Measurements from ENCODE around the gene LRRC8C.

DNA sequence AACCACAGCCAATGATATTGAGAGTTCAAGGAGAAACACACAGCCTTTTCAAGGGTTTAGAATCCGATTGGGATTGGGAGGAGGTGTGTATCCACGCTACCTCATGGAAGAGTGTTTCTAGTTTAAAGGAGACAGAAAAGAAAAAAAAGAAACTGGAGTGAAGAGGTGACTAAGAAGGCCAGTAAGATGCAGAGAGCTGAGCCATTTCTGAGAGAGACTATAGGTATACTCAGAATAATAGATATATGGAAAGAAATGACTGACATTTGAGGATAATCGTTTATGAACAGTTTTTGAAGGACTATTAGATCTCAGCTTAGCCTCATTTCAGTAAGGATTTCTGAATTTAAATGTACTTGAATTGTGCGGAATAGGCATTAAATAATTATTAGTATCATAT is 42.8 kb downstream of the LRRC8C start:
- TF ChIP-seq, protein P1, sequence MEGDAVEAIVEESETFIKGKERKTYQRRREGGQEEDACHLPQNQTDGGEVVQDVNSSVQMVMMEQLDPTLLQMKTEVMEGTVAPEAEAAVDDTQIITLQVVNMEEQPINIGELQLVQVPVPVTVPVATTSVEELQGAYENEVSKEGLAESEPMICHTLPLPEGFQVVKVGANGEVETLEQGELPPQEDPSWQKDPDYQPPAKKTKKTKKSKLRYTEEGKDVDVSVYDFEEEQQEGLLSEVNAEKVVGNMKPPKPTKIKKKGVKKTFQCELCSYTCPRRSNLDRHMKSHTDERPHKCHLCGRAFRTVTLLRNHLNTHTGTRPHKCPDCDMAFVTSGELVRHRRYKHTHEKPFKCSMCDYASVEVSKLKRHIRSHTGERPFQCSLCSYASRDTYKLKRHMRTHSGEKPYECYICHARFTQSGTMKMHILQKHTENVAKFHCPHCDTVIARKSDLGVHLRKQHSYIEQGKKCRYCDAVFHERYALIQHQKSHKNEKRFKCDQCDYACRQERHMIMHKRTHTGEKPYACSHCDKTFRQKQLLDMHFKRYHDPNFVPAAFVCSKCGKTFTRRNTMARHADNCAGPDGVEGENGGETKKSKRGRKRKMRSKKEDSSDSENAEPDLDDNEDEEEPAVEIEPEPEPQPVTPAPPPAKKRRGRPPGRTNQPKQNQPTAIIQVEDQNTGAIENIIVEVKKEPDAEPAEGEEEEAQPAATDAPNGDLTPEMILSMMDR (IDR thresholded peaks at IDR 0.05), result no peak
- TF ChIP-seq POLR2A (IDR thresholded peaks at IDR 0.05), result no peak
- TF ChIP-seq POLR2AphosphoS5 (IDR thresholded peaks at IDR 0.05), result no peak
